Mucosa of descending colon (tissue), 3 donors: Measurements from ENCODE around the gene HS6ST3. TPM values are rescaled to one million over a fixed set of nuclear protein-coding genes. Genes with fewer than 3 reads are reported as not detected.

Experiments
- ATAC-seq: fragments of 200-7000 bp; cut with Tn5 transposase; one replicate; pipeline ENCODE4 v1.9.1; 2020; ENCODE audit warnings: mild to moderate bottlenecking, moderate library complexity
- DNase-seq, 3 donors: peaks; one replicate each; pipeline ENCODE4 v3.0.0-alpha.2; 2020
- H3K36me3 ChIP-seq: fragments of 200-600 bp; one replicate; pipeline ENCODE4 v1.8.0; 2021; ENCODE audit warnings: low read depth, mild to moderate bottlenecking
- H3K4me1 ChIP-seq: fragments of 200-600 bp; one replicate; pipeline ENCODE4 v1.8.0; 2021; ENCODE audit warnings: low read depth, mild to moderate bottlenecking
- H3K4me3 ChIP-seq: fragments of 200-600 bp; one replicate; pipeline ENCODE4 v1.8.0; 2021; ENCODE audit warnings: mild to moderate bottlenecking
- H3K9me3 ChIP-seq: fragments of 200-600 bp; one replicate; pipeline ENCODE4 v1.8.0; 2021; ENCODE audit warnings: mild to moderate bottlenecking
- intact Hi-C, 2 donors: fragments of 100-400 bp; cut with DNase I in 1 of 2; cut with micrococcal nuclease in 1 of 2; formaldehyde crosslinking; loops; one replicate each; pipeline versions ENCODE4 v1.11.0 to v1.11.1; 2022; cut with DNase I, micrococcal nuclease
- total RNA-seq, 3 donors: library from RNA; stranded (reverse); fragmentation: NEBNext Ultra II Directional in 2 of 3; extraction: Animal tissue kit (Norgen Biotek cat#: 25700) in 2 of 3; gene quantifications; one replicate each; pipeline versions ENCODE4 v1.2.1 to v1.2.4, GENCODE V29; 2021 to 2023
- TF ChIP-seq, protein P1 (sequence below): fragments of 200-600 bp; IDR thresholded peaks from one replicate; pipeline ENCODE4 v1.8.0; 2022; ENCODE audit warnings: antibody characterized with exemption, mild to moderate bottlenecking
- donor health status: DM: no; HTN: no; CAD: no; lungs with moderate emphysema.
- donor health status: DM: no; HTN: no; CAD: no.
- donor health status: DM: no; HTN: yes; CAD: no.

HS6ST3 gene
- total RNA-seq, 3 donors from 2014 or later = 0.14 to 0.89 TPM; not detected in 1

DNA sequence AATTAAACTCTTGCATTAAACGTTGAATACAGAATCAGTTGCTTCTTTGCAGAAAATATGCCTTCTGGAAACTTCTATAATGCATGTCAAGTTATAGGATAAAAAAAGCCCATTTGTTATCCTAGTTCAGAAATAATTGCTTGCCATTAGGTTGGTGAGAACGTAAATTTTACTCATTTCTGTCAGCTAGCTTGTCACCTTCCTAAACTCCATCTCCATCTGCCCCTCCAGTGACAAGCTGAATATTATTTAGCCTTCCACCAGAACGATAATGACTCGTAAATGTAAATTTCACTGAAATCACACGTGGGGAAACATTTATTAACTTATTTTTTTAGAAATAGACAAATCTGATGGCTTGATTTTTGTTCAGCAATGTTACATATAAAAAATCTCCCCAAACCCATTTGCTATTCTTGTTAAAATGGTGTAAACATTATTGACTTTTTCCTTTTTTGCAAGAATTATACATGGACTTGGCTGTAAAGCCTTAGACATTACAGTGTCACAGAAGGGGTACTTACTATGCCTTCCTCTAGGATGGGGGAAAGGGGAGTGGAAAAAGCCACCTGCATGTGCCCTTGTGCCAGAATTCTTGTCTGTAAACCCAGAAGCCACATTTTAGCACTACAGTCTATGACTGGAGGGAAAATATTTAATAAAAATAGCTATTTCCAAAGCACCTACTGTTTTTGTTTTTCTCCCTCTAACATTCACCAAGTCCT is 577.5 kb downstream of the HS6ST3 start:
- ATAC-seq (no peak), DNase-seq (no peak)
- intact Hi-C loops = no loop called here
- Histone ChIP-seq H3K9me3 (peaks cover 4% of the 10 kb centered on the region), H3K4me3 (no peak overlapping the region), H3K4me1 (no peaks in the 10 kb centered on the region), H3K36me3 (no peaks in the 10 kb centered on the region)
- TF ChIP-seq, protein P1, sequence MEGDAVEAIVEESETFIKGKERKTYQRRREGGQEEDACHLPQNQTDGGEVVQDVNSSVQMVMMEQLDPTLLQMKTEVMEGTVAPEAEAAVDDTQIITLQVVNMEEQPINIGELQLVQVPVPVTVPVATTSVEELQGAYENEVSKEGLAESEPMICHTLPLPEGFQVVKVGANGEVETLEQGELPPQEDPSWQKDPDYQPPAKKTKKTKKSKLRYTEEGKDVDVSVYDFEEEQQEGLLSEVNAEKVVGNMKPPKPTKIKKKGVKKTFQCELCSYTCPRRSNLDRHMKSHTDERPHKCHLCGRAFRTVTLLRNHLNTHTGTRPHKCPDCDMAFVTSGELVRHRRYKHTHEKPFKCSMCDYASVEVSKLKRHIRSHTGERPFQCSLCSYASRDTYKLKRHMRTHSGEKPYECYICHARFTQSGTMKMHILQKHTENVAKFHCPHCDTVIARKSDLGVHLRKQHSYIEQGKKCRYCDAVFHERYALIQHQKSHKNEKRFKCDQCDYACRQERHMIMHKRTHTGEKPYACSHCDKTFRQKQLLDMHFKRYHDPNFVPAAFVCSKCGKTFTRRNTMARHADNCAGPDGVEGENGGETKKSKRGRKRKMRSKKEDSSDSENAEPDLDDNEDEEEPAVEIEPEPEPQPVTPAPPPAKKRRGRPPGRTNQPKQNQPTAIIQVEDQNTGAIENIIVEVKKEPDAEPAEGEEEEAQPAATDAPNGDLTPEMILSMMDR = no peak

DNA sequence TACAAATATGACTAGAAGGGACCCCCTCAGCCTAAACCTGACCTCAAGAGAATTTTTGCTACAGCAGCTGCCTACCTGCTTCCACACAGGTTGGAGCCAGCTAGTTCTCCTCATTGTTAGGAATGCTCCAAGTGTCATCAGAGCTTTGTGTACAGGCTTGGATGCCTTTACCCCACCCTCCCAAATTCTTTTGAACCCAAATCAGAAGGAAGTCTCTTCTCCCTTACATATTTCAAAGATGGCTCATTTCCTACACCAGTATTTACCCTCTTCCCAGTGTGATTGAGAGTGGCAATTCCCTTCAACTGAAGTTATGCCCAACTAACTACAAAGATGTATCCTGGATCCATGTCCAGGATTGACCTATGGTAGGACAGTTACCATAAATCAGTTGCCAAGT is 581.2 kb downstream of the HS6ST3 start:
- ATAC-seq = no peak
- no peak for DNase-seq
- TF ChIP-seq, protein P1 = no peak

DNA sequence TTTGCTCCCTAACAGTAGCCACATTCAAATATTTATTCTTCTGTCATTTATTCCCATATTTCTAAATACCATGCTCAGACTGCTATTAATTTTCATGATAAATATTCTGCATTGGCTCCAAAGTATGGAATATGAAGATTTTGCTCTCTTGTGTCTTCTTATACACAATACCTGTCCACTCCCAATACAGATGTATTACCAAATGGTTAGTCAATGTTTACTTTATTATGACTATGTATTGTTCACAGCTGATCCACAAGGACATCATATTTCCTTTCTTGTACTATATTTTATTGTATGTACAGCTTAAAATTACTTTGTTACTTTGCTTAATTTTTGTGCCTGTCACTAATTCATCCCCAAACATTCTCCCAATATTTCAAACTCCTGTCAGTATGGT is 582.1 kb downstream of the HS6ST3 start:
- DNase-seq = no peak
- Histone ChIP-seq H3K4me1 (no peaks in the 10 kb centered on the region), H3K9me3 (no peaks in the 10 kb centered on the region), H3K4me3 (no peak overlapping the region), H3K36me3 (no peaks in the 10 kb centered on the region)
- no peak for ATAC-seq
- intact Hi-C loops = no loop called here
- TF ChIP-seq, protein P1 = no peak

More for the DNA sequence above, 581.2 kb downstream of the HS6ST3 start:
- Histone ChIP-seq H3K4me1 (no peaks in the 10 kb centered on the region), H3K9me3 (no peaks in the 10 kb centered on the region), H3K36me3 (no peaks in the 10 kb centered on the region), H3K4me3 (no peak overlapping the region)
- intact Hi-C loops = no loop called here

DNA sequence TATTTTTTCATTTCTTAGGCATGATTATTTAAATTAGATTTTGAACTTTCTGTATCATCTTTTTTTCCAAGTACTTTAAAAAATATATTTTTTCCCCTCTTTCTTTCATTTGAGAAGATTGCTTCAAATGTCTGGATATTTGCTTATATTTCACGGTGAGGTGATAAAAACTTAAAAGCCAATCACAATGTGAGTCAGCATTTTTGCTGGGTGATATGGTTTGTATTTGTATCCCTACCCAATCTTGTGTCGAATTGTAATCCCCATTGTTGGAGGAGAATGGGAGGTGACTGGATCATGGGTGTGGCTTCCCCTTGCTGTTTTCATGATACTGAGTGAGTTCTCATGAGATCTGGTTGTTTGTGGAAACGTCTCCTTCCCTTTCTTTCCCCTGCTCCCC is 583.9 kb downstream of the HS6ST3 start:
- H3K4me1 ChIP-seq = no peaks in the 10 kb centered on the region
- TF ChIP-seq, protein P1 = no peak
- H3K4me3 ChIP-seq = no peak overlapping the region
- DNase-seq (no peak), ATAC-seq (no peak)
- H3K36me3 ChIP-seq = no peaks in the 10 kb centered on the region
- no peaks in the 10 kb centered on the region for H3K9me3 ChIP-seq
- intact Hi-C loops = no loop called here

DNA sequence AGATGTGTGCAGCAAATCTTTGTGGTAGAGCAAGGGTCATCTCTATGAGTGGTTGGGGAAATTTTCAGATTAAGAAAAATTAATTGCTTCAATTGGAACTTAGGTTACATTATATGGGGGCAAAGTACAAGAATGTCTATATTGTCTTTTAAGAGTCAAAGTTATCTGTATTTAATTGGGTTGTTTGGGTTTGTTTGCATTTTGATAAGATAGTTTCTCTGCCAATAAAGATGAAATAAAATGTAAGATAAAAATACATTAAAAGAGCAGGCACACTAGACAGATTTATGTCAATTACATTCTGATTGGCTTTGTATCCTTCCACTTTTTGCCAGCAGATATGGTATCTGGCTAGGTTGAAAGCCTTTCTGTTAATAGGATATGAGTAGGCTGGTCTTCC is 587.1 kb downstream of the HS6ST3 start:
- TF ChIP-seq, protein P1 = no peak
- intact Hi-C loops = no loop called here
- ATAC-seq (peak; percentile 50), DNase-seq (no peak)
- Histone ChIP-seq H3K4me3 (no peak overlapping the region), H3K9me3 (no peaks in the 10 kb centered on the region), H3K36me3 (no peaks in the 10 kb centered on the region), H3K4me1 (no peaks in the 10 kb centered on the region)
